Activated CD4-positive, alpha-beta memory T cell treated with anti-CD3 and anti-CD28 coated beads for 36 hours (primary cell): ENCODE data around the gene C6orf163. TPM values are rescaled to one million over a fixed set of nuclear protein-coding genes. Genes with fewer than 3 reads are reported as not detected.

ENCODE experiments used
- CTCF ChIA-PET: fragments of 350-600 bp; sonication (Branson Sonifier 250); formaldehyde crosslinking; loops from one replicate; lab custom pipeline; 2021; ENCODE audit warnings: antibody characterized with exemption, inconsistent platforms; lab: Charles Lee
- POLR2A ChIA-PET: fragments of 350-600 bp; sonication (Branson Sonifier 250); formaldehyde crosslinking; loops from one replicate; lab custom pipeline; 2021; ENCODE audit warnings: antibody characterized with exemption; lab: Charles Lee
- DNase-seq: peaks from one replicate; pipeline ENCODE4 v3.0.0-alpha.2; 2020
- H3K27ac Mint-ChIP-seq: one replicate; pipeline ENCODE4 v1.8.0; 2021; ENCODE audit warnings: mixed read lengths
- H3K27me3 Mint-ChIP-seq: one replicate; pipeline ENCODE4 v1.8.0; 2021; ENCODE audit warnings: mixed read lengths
- H3K36me3 Mint-ChIP-seq: one replicate; pipeline ENCODE4 v1.8.0; 2021; ENCODE audit warnings: mixed read lengths
- H3K4me1 Mint-ChIP-seq: one replicate; pipeline ENCODE4 v1.8.0; 2021; ENCODE audit warnings: low read depth, mixed read lengths
- H3K4me3 Mint-ChIP-seq: one replicate; pipeline ENCODE4 v1.8.0; 2021; ENCODE audit warnings: mild to moderate bottlenecking, mixed read lengths
- H3K9me3 Mint-ChIP-seq: one replicate; pipeline ENCODE4 v1.8.0; 2021; ENCODE audit warnings: mixed read lengths
- intact Hi-C: fragments of 100-400 bp; cut with micrococcal nuclease; formaldehyde crosslinking; loops from one replicate; pipeline ENCODE4 v1.15.1; 2023
- total RNA-seq, 2 experiments: library from RNA; stranded (reverse); gene quantifications; one replicate each; pipeline ENCODE4 v1.2.3, GENCODE V29; 2021

C6orf163 gene
- total RNA-seq, 2 experiments from 2014 or later = 0.95 to 1.1 TPM

DNA sequence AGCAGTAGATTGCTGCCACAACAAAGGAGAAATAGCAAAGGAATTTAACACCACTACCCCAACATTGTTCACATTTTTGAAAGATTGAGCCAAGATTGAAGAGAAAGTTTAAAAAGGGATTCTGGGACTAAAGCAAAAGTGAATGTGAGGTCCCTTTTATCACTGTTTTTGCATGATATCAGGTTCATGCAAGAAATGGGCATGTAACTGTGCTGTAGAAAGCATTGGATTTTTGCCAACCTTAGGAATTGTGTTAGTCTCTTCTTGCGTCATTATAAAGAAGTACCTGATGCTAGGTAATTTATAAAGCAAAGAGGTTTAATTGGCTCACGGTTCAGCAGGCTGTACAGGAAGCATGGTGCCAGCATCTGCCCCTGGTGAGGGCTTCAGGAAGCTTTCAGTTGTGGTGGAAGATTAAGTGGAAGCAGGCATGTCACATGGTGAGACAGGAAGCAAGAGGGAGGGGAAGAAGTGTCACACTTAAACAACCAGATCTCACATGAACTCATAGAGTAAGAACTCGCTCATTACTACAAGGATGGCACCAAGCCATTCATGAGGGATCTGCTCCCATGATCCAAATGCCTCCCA is 10.9 kb upstream of the C6orf163 start:
- intact Hi-C loops = no loop called here
- Mint-ChIP-seq H3K9me3 (no peaks in the 10 kb centered on the region), H3K4me3 (no peak overlapping the region), H3K4me1 (peaks cover 18% of the 10 kb centered on the region), H3K27ac (no peak overlapping the region), H3K36me3 (peaks cover 13% of the 10 kb centered on the region), H3K27me3 (no peaks in the 10 kb centered on the region)
- no peak for DNase-seq
- POLR2A ChIA-PET = no interaction called here
- CTCF ChIA-PET = no interaction called here

DNA sequence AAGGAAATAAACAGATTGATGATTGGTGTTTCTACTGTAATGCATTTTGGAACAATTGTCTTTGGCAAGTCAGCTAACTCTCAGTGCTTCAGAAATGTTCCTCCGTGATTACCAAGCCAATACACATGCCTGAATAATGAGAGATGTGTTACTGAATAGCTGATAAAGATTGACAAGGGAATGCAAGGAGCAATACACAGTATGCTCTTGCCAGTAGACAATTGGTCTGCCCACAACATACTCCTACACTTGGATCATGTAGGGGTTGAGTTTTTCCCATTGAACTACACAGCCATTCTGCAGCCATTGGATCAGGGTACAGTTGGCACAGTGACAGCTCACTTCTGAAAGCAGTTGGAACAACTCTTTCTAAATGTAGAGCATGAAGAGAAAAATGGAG is 9.9 kb upstream of the C6orf163 start:
- no peak overlapping the region for H3K4me3 Mint-ChIP-seq
- no peak for DNase-seq
- intact Hi-C loops = no loop called here
- H3K4me1 Mint-ChIP-seq = peaks cover 18% of the 10 kb centered on the region
- H3K27ac Mint-ChIP-seq = no peak overlapping the region
- peaks cover 11% of the 10 kb centered on the region for H3K36me3 Mint-ChIP-seq
- H3K27me3 Mint-ChIP-seq = no peaks in the 10 kb centered on the region
- ChIA-PET CTCF (no interaction called here), POLR2A (no interaction called here)
- no peaks in the 10 kb centered on the region for H3K9me3 Mint-ChIP-seq

DNA sequence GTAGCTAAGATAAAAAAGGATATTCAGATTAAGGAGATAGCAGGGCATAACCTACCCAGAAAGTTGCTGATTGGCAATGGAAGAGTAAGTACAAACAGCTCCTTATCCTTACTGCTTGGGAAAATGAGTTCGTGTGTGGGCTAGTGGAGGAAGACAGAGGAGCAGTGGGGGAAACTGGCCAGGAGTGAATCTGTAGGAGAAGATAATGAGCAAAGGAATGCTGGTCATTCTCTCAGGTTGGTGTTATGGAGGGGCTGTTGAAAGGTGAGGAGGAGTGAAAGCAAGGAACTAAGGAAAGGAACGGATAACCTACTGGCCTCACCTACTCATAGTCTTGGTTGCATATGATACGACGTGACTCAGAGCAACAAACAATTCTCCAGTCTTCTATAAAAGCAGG is 8.2 kb upstream of the C6orf163 start:
- H3K4me3 Mint-ChIP-seq = no peak overlapping the region
- CTCF ChIA-PET = interaction anchor here (1.4 kb wide), 1 partner anchor 14 kb away, joined by 4 read pairs; the partner anchor contains the start of gene SMIM8
- DNase-seq = no peak
- peaks cover 11% of the 10 kb centered on the region for H3K36me3 Mint-ChIP-seq
- POLR2A ChIA-PET = no interaction called here
- no peak overlapping the region for H3K27ac Mint-ChIP-seq
- H3K4me1 Mint-ChIP-seq = peaks cover 13% of the 10 kb centered on the region
- no peaks in the 10 kb centered on the region for H3K9me3 Mint-ChIP-seq
- H3K27me3 Mint-ChIP-seq = no peaks in the 10 kb centered on the region
- intact Hi-C loops = no loop called here

DNA sequence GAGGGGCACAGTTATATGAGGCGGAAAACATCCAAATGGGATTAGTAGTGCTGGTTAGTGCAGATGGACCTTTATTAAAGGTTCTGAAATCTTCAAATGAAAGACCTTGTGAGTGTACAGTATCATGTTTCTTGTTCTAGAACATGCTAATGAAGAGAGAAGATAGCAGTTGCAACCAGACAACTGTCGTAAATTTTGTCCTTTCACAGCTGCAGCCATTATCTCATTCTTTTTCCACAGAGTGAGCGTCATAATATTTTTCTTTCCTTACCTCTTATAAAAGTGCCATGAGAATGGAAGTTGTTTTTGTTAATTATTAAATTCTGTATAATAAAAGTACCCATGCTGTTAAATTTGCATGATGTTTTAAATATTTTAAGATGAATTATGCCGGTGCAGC is 4.4 kb upstream of the C6orf163 start:
- ChIA-PET CTCF (interaction anchor here (1.1 kb wide), 1 partner anchor 19 kb away, joined by 3 read pairs; no protein-coding TSS in a partner anchor), POLR2A (no interaction called here)
- H3K9me3 Mint-ChIP-seq = no peaks in the 10 kb centered on the region

DNA sequence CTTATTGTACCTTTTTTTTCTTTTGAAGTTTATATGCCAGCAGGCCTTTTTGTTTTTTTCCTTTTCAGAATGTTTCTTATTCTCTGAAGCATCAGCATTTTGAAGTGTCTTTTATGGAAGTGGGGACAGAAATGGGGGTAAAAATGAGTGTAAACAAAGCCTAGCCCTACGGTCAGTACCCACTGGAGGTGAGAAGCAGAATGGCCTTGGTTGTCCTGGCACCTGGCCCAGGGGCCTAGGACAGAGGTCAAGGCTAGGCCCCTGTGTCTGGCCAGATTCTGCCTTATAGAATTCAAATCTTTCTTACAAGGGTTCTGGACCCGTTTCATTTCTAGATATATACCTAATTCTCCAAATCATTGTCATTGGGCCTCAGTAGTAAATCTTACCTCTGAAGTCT is 3.5 kb upstream of the C6orf163 start:
- DNase-seq = no peak
- intact Hi-C loops = no loop called here
- ChIA-PET CTCF (no interaction called here), POLR2A (no interaction called here)
- Mint-ChIP-seq H3K27ac (no peak overlapping the region), H3K36me3 (peaks cover 10% of the 10 kb centered on the region), H3K27me3 (no peaks in the 10 kb centered on the region), H3K4me3 (no peak overlapping the region), H3K9me3 (no peaks in the 10 kb centered on the region), H3K4me1 (no peaks in the 10 kb centered on the region)

More for the DNA sequence above, 4.4 kb upstream of the C6orf163 start:
- no peak for DNase-seq
- intact Hi-C loops = no loop called here
- Mint-ChIP-seq H3K36me3 (peaks cover 7% of the 10 kb centered on the region), H3K27ac (no peak overlapping the region), H3K4me1 (no peaks in the 10 kb centered on the region), H3K27me3 (no peaks in the 10 kb centered on the region), H3K4me3 (no peak overlapping the region)

DNA sequence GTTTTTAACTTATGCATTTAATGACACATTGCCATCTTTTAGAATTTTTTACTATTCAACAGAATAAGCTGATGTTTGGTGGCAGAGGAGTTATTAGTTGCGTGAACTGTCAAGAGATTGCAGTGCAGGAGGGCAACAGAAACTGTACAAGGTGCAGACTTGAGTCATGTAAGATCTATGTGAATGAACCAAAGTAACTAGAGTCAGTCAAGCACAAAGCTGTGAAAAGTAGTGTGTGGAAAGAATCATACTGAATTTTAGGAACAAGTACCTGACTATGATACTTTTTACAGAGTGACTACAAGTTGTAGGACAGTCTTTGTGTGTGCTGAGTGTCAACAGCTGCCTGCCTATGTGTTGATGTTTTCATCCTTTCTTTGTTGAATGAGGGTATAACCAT is 2.7 kb upstream of the C6orf163 start:
- Mint-ChIP-seq H3K4me1 (no peaks in the 10 kb centered on the region), H3K4me3 (no peak overlapping the region), H3K27ac (no peak overlapping the region), H3K36me3 (peaks cover 10% of the 10 kb centered on the region), H3K27me3 (no peaks in the 10 kb centered on the region), H3K9me3 (no peaks in the 10 kb centered on the region)
- POLR2A ChIA-PET = no interaction called here
- intact Hi-C loops = no loop called here
- CTCF ChIA-PET = no interaction called here
- no peak for DNase-seq

DNA sequence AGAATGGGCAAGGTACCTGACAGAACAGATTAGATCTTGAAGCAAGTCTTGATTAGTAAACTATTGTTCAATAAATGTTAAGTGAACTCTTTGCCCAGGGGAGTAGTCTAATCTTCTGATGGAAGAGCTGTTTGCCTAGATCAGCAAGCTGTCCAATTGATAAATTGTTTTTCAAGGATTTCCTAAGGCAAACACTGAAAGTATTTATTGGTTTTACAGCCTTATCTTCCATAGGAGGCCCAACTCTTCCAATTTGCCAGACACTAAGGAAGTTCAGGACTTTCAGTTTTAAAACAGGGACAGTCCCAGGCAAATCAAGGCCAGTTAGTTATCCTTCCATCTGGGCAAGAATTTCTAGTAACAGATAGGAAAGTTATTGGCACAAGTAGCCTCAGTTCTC is 1.8 kb upstream of the C6orf163 start:
- DNase-seq = no peak
- Mint-ChIP-seq H3K27ac (no peak overlapping the region), H3K36me3 (peaks cover 10% of the 10 kb centered on the region), H3K27me3 (no peaks in the 10 kb centered on the region), H3K4me3 (no peak overlapping the region), H3K4me1 (no peaks in the 10 kb centered on the region), H3K9me3 (no peaks in the 10 kb centered on the region)
- ChIA-PET POLR2A (no interaction called here), CTCF (no interaction called here)
- intact Hi-C loops = no loop called here

DNA sequence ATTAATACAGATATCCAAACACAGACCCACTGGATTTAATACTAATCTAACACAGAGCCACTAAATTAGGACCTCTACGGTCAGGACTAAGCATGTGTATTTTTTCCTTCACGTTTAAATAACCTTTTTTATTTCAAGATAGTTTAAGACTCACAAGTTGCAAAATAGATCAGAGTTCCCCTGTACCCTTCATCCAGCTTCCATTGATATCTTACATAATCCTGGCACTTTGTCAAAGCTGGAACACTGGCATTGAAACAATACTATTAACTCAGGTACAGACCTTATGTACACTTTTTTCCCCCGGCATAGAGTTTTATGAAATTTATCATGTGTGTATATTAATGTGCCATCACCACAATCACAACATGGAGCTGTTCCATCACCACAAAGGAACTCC is 2.1 kb downstream of the C6orf163 start:
- intact Hi-C loops = no loop called here
- Mint-ChIP-seq H3K4me3 (no peak overlapping the region), H3K27ac (no peak overlapping the region), H3K9me3 (no peaks in the 10 kb centered on the region), H3K27me3 (no peaks in the 10 kb centered on the region), H3K4me1 (no peaks in the 10 kb centered on the region), H3K36me3 (peaks cover 7% of the 10 kb centered on the region)
- no peak for DNase-seq
- ChIA-PET POLR2A (no interaction called here), CTCF (no interaction called here)

DNA sequence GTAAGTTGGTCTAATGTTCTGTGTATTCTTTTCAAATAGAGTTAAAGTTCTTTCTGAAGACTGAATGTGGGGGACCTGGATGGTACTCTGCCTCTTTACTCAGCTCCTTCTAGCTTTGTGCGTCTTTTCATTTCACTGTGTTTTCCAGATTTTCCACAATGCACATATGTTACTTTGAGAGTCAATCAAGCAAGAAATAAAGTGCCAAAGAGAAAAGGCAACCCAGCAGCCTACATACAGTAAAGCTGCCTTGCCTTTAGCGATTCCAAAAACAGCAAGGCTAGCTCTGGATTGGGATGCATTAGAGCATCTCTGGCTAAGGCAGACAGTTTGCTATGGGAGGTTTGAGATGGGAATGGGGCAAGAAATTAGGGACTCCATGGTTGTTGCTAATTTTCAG is 5.3 kb downstream of the C6orf163 start:
- H3K27me3 Mint-ChIP-seq = no peaks in the 10 kb centered on the region
- CTCF ChIA-PET = no interaction called here
- H3K4me1 Mint-ChIP-seq = no peaks in the 10 kb centered on the region
- no peak for DNase-seq
- no peaks in the 10 kb centered on the region for H3K9me3 Mint-ChIP-seq
- POLR2A ChIA-PET = no interaction called here
- intact Hi-C loops = no loop called here
- H3K27ac Mint-ChIP-seq = no peak overlapping the region
- peaks cover 6% of the 10 kb centered on the region for H3K36me3 Mint-ChIP-seq
- H3K4me3 Mint-ChIP-seq = no peak overlapping the region

DNA sequence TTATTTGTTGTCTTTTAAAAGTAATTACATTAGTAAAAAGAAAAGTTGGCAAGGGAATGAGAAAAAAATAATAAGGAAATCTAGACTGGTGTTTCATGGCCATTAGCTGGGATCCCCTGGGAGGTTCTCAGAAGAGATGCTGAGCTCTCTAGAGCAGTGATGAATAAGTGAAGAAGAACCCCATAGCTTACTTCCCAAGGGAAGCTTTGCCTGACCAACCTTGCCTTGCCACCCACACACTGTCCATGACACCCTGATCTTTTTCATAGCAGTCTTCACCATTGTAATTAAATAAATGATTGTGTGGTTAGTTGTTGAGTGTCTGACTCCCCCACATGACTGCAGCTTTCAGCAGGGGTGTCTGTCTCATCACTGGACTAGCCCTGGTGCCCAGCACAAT is 5.9 kb downstream of the C6orf163 start:
- CTCF ChIA-PET = no interaction called here
- Mint-ChIP-seq H3K9me3 (no peaks in the 10 kb centered on the region), H3K36me3 (no peaks in the 10 kb centered on the region), H3K27ac (no peak overlapping the region), H3K4me3 (no peak overlapping the region), H3K27me3 (no peaks in the 10 kb centered on the region), H3K4me1 (no peaks in the 10 kb centered on the region)
- no peak for DNase-seq
- POLR2A ChIA-PET = no interaction called here
- intact Hi-C loops = no loop called here

DNA sequence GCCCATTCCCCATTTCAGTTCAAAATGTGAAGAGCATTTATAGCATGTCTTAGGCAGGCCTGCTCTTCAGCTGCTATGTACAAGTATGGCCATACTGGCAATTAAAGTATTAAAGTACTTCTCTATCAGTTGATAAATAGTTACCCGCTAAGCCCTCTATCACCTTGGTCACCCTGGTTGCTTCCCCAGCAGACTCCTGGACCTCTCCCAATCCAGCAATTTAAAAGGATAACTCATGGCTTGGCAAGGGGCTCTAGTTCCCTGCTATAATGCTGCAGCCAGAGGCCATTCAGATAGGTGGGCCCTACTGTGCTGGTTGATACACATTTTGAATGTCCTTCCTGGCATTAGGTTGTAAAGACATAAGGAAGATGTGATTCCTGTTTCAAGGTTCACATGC is 7.0 kb downstream of the C6orf163 start:
- ChIA-PET POLR2A (no interaction called here), CTCF (no interaction called here)
- no peaks in the 10 kb centered on the region for H3K27me3 Mint-ChIP-seq
- intact Hi-C loops = no loop called here
- no peak overlapping the region for H3K27ac Mint-ChIP-seq
- H3K4me1 Mint-ChIP-seq = no peaks in the 10 kb centered on the region
- H3K9me3 Mint-ChIP-seq = no peaks in the 10 kb centered on the region
- no peak overlapping the region for H3K4me3 Mint-ChIP-seq
- DNase-seq = no peak
- no peaks in the 10 kb centered on the region for H3K36me3 Mint-ChIP-seq

DNA sequence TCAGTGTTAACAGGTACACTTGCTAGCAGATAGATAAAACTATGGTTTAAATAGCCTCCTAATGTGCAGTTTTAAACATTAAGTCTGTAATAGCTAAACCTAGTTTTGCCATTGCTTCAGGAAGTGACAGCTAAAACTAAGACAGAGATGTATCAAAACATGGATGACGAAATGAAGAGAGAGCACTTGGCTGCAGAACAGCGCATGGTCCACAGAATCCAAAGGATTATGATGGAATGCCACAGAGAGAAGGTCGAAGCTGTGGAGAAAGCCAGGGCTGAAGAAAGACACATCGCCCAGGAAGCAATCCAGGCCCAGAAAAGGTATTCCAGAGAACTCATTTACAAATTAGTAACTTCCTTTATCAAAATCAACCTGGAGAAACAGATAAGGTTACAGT is 11.6 kb downstream of the C6orf163 start:
- H3K9me3 Mint-ChIP-seq = no peaks in the 10 kb centered on the region
- H3K36me3 Mint-ChIP-seq = no peaks in the 10 kb centered on the region
- ChIA-PET POLR2A (no interaction called here), CTCF (no interaction called here)
- intact Hi-C loops = no loop called here
- no peak overlapping the region for H3K27ac Mint-ChIP-seq
- no peaks in the 10 kb centered on the region for H3K27me3 Mint-ChIP-seq
- DNase-seq = no peak
- H3K4me3 Mint-ChIP-seq = no peak overlapping the region
- no peaks in the 10 kb centered on the region for H3K4me1 Mint-ChIP-seq

DNA sequence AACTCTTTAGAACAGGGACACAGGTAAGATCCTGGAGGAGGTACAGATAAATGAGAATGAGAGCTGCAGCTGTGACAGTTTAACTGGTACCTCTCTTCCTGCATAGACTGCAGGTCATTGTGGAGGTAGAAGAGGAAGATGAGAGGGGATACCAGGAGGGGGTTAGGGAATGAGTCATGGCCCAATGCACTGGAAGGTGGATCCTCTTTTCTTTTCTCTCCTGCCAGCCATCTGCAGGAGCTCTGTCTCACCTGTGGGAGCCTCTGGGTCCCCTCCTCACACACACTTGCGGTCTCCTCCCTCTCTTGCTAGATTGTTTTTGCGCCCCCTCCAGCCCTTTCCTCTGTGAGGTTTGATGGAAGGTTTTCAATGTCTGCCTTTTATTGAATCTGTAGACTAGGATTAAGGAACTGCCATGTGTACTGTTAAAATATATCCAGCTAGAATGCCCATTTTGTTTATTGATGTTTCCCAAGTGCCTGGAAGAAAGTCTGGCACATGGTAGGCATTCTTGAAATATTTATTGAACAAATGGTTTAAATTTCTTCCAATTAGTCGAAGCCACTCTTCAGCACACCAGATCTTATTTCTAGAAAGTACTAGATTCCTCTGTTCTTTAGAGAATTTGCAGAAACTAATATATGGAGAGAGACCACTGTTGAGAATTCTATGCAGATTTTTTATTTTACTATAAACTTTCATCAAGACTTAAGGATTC is 13.0 kb downstream of the C6orf163 start:
- Mint-ChIP-seq H3K27me3 (no peaks in the 10 kb centered on the region), H3K36me3 (peaks cover 5% of the 10 kb centered on the region), H3K27ac (no peak overlapping the region), H3K4me3 (no peak overlapping the region), H3K9me3 (no peaks in the 10 kb centered on the region), H3K4me1 (no peaks in the 10 kb centered on the region)
- CTCF ChIA-PET = no interaction called here
- no peak for DNase-seq
- intact Hi-C loops = no loop called here
- POLR2A ChIA-PET = no interaction called here
